OCI-LY7 (cell line): Measurements from ENCODE around the gene CERS1. TPM values are rescaled to one million over a fixed set of nuclear protein-coding genes. Genes with fewer than 3 reads are reported as not detected.

Experiments used
- BruUV-seq: library from RNA; stranded (reverse); fragments of 400-500 nt; replicated peaks from 2 replicates; lab custom pipeline; 2021; lab: Mats Ljungman, UMichigan
- CTCF ChIA-PET: fragments of 300-600 bp; sonication (Branson Sonifier 250); formaldehyde crosslinking; loops from one replicate; lab custom pipeline; 2022; ENCODE audit warnings: antibody characterized with exemption; ENCODE audit not compliant: unreplicated experiment; lab: Charles Lee
- POLR2A ChIA-PET: fragments of 300-600 bp; sonication (Branson Sonifier 250); formaldehyde crosslinking; loops from one replicate; lab custom pipeline; 2022; ENCODE audit warnings: antibody characterized with exemption; lab: Charles Lee
- DNase-seq: peaks from one replicate; pipeline ENCODE4 v3.0.0-alpha.2; 2015; ENCODE audit warnings: low spot score
- H2AFZ ChIP-seq: fragments of 200-600 bp; sonication (generic), shearing (Covaris generic); 2 replicates; pipeline ENCODE4 v1.6.1; 2014; ENCODE audit warnings: mild to moderate bottlenecking, antibody characterized with exemption, low read length, moderate library complexity
- H3K27ac ChIP-seq: fragments of 200-600 bp; sonication (generic); 2 replicates; pipeline ENCODE4 v1.5.1; 2014; ENCODE audit warnings: mixed run types, low read depth, mild to moderate bottlenecking, moderate library complexity, low read length, inconsistent platforms; ENCODE audit not compliant: poor library complexity, severe bottlenecking
- H3K36me3 ChIP-seq: fragments of 200-600 bp; sonication (generic); 2 replicates; pipeline ENCODE4 v1.6.1; 2014; ENCODE audit warnings: mild to moderate bottlenecking, antibody characterized with exemption, low read length, moderate library complexity, mixed read lengths; ENCODE audit not compliant: insufficient read depth
- H3K4me1 ChIP-seq: fragments of 200-600 bp; sonication (generic); 2 replicates; pipeline ENCODE4 v1.5.1; 2014; ENCODE audit warnings: mild to moderate bottlenecking, low read length; ENCODE audit not compliant: insufficient read depth, poor library complexity, severe bottlenecking
- H3K4me2 ChIP-seq: fragments of 200-600 bp; sonication (generic); 2 replicates; pipeline ENCODE4 v1.6.1; 2014; ENCODE audit warnings: mild to moderate bottlenecking, low read length
- H3K4me3 ChIP-seq: fragments of 200-600 bp; sonication (generic); 2 replicates; pipeline ENCODE4 v1.5.1; 2014; ENCODE audit warnings: mild to moderate bottlenecking, low read depth, low read length; ENCODE audit not compliant: poor library complexity, severe bottlenecking
- H3K79me2 ChIP-seq: fragments of 200-600 bp; sonication (generic); 2 replicates; pipeline ENCODE4 v1.6.1; 2016; ENCODE audit warnings: low read depth, mild to moderate bottlenecking, low read length, moderate library complexity, mixed read lengths; ENCODE audit not compliant: insufficient read depth
- H3K9me2 ChIP-seq: fragments of 200-600 bp; sonication (generic); 2 replicates; pipeline ENCODE4 v1.6.1; 2016; ENCODE audit warnings: mild to moderate bottlenecking, low read length, mixed read lengths; ENCODE audit not compliant: insufficient read depth
- H3K9me3 ChIP-seq: fragments of 200-600 bp; sonication (generic); 2 replicates; pipeline ENCODE4 v1.6.1; 2014; ENCODE audit warnings: mild to moderate bottlenecking, mixed run types, low read length, mixed read lengths
- H4K20me1 ChIP-seq: fragments of 200-600 bp; sonication (generic); 2 replicates; pipeline ENCODE4 v1.6.1; 2014; ENCODE audit warnings: mild to moderate bottlenecking, antibody characterized with exemption, low read length, moderate library complexity, mixed read lengths; ENCODE audit not compliant: insufficient read depth
- EZH2phosphoT487 ChIP-seq: fragments of 200-600 bp; sonication (generic); IDR thresholded peaks from 2 replicates; pipeline ENCODE4 v1.6.1; 2018; ENCODE audit warnings: low read depth, borderline replicate concordance, mild to moderate bottlenecking, mixed run types, antibody characterized with exemption, low read length, moderate library complexity, mixed read lengths
- intact Hi-C: fragments of 100-400 bp; cut with micrococcal nuclease; formaldehyde crosslinking; loops from one replicate; pipeline ENCODE4 v1.10.0; 2022; ENCODE audit not compliant: unreplicated experiment
- total RNA-seq, 2 experiments: library from RNA; depleted of rRNA in 1 of 2; stranded (reverse); fragments of >200 nt in 1 of 2; shearing (Covaris generic) in 1 of 2; gene quantifications; 2 replicates each; pipeline ENCODE4 v1.2.3, GENCODE V29; 2014 to 2022
- TF ChIP-seq, protein P1 (sequence below): fragments of 200-600 bp; sonication (generic); conservative IDR thresholded peaks from 2 replicates; pipeline ENCODE4 v1.5.1; 2014; ENCODE audit warnings: mild to moderate bottlenecking, antibody characterized with exemption, low read length, moderate library complexity, mixed read lengths

The CERS1 gene
- total RNA-seq, 2 experiments from 2014 or later = 0.09 TPM; not detected in 1

DNA sequence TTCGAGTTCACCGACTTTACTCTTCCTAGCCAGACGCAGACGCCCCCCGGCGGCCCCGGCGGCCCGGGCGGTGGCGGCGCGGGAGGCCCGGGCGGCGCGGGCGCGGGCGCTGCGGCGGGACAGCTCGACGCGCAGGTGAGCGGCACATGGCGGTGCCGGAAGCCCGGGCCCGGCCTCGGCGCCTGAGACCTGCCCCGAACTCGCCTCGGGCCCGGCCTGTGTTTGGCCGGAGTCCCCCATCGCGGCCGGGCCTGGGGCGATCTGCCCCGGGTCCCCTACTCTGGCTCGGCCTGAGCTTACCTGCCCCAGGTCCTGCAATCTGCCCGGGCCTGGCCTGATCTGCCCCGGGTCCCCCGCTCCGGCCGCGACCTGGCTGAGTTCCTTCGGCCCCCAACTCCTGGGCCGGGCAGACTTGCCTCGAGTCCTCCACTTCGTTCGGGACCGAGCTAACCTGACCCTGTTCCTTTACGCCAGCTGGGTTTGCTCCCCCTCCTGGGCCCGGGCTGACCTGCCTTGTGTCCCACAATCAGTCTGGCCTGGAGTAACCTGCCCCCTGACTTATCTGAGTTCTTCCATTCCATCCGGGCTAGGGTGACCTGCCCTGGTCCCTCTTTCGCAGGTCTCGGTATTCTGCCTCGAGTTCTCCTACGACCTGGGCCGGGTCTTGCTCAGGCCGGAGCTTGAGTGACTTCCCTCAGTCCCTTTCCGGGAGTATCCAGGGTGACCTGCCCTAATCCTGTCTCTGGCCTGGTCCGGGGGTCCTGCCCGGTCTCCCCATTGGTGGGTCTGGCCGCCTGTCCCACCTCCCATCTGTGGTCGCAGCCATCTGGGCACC, 63.4 kb downstream of the CERS1 start:
- H3K4me3 ChIP-seq = peak overlapping the region; percentile 94
- peak overlapping the region; percentile 72 for H3K27ac ChIP-seq
- DNase-seq = peak; percentile 60
- peaks cover 26% of the 10 kb centered on the region for H3K4me1 ChIP-seq
- H4K20me1 ChIP-seq = peaks cover 37% of the 10 kb centered on the region
- ChIA-PET CTCF (interaction anchor here (0.5 kb wide), 1 partner anchor 311 kb away, joined by 3 read pairs; no protein-coding TSS in a partner anchor), POLR2A (interaction anchor here (0.5 to 1.0 kb wide), 3 partner anchors 14 to 570 kb away, joined by 3 to 5 read pairs (median 3); no protein-coding TSS in a partner anchor)
- peaks cover 51% of the 10 kb centered on the region for H3K36me3 ChIP-seq
- H3K9me2 ChIP-seq = no peaks in the 10 kb centered on the region
- no TSS peak for BruUV-seq
- peak overlapping the region; percentile 99 for H3K4me2 ChIP-seq
- peaks cover 52% of the 10 kb centered on the region for H3K79me2 ChIP-seq
- TF ChIP-seq, protein P1, sequence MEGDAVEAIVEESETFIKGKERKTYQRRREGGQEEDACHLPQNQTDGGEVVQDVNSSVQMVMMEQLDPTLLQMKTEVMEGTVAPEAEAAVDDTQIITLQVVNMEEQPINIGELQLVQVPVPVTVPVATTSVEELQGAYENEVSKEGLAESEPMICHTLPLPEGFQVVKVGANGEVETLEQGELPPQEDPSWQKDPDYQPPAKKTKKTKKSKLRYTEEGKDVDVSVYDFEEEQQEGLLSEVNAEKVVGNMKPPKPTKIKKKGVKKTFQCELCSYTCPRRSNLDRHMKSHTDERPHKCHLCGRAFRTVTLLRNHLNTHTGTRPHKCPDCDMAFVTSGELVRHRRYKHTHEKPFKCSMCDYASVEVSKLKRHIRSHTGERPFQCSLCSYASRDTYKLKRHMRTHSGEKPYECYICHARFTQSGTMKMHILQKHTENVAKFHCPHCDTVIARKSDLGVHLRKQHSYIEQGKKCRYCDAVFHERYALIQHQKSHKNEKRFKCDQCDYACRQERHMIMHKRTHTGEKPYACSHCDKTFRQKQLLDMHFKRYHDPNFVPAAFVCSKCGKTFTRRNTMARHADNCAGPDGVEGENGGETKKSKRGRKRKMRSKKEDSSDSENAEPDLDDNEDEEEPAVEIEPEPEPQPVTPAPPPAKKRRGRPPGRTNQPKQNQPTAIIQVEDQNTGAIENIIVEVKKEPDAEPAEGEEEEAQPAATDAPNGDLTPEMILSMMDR = 0 out of 2 replicates have a peak, but pooled peaks have one; percentile 16
- no peak for TF ChIP-seq EZH2phosphoT487
- no peak overlapping the region for H2AFZ ChIP-seq
- H3K9me3 ChIP-seq = no peaks in the 10 kb centered on the region
- intact Hi-C loops = loop anchor here (5.0 to 10.0 kb wide), 3 partner anchors 150 to 408 kb away; partner anchors contain the start of genes CRTC1 and REX1BD

DNA sequence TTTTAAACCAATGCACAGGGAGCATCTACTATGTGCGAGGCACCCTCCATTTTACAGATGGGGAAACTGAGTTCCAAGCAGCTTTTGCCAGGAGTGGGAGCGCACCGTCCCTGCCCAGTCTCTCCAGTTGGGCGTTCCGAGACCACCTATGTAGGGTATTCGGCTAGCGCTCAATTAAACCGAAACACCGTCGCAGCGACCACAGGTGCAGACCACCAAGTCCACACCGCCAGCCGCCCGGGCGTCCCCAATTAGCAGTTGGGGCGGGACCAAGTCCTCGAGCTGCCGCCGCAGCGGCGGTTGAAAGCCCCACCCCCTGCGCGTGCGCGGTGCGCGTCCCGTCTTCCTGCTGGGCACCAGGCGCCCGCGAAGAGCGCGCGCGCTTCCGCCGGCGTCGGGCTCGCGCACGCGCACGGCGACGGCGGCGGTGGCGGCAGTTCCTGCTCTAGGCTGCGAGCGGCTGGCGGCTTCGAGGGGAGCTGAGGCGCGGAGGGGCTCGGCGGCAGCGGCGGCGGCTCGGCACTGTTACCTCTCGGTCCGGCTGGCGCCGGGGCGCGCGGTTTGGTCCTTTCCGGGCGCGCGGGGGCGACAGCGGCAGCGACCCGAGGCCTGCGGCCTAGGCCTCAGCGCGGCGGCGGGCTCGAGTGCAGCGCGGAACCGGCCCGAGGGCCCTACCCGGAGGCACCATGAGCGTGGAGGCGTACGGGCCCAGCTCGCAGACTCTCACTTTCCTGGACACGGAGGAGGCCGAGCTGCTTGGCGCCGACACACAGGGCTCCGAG, 64.2 kb downstream of the CERS1 start, which contains the start of gene UPF1:
UPF1 (plus strand) TSS at position 436 of the 782 bp plus-strand sequence; CDS start at position 687, 251 bp downstream.
- POLR2A ChIA-PET = interaction anchor here (0.6 to 1.4 kb wide), 4 partner anchors 15 to 139 kb away, joined by 3 to 6 read pairs (median 3); no protein-coding TSS in a partner anchor
- no TSS peak for BruUV-seq

More for the DNA sequence above, 64.2 kb downstream of the CERS1 start, which contains the start of gene UPF1:
- peaks cover 26% of the 10 kb centered on the region for H3K4me1 ChIP-seq
- H3K9me2 ChIP-seq = no peaks in the 10 kb centered on the region
- H3K9me3 ChIP-seq = no peaks in the 10 kb centered on the region
- peak; percentile 98 for DNase-seq
- peaks cover 34% of the 10 kb centered on the region for H4K20me1 ChIP-seq
- H2AFZ ChIP-seq = peak within 1 kb of the TSS; percentile 95
- peaks cover 43% of the 10 kb centered on the region for H3K36me3 ChIP-seq
- H3K4me3 ChIP-seq = peak within 1 kb of the TSS; percentile 94
- peak within 1 kb of the TSS; percentile 99 for H3K4me2 ChIP-seq
- peak within 1 kb of the TSS; percentile 72 for H3K27ac ChIP-seq
- peaks cover 44% of the 10 kb centered on the region for H3K79me2 ChIP-seq
- no peak for TF ChIP-seq EZH2phosphoT487
- TF ChIP-seq, protein P1 = no peak
- CTCF ChIA-PET = interaction anchor here (0.5 to 1.1 kb wide), 2 partner anchors 12 to 311 kb away, joined by 3 read pairs; no protein-coding TSS in a partner anchor
- intact Hi-C loops = loop anchor here (5.0 to 10.0 kb wide), 3 partner anchors 149 to 407 kb away; partner anchors contain the start of genes CRTC1 and REX1BD
